Daoy (cell line): ENCODE results near the gene RAP1GAP. TPM values are rescaled to one million over a fixed set of nuclear protein-coding genes. Genes with fewer than 3 reads are reported as not detected.

Source experiments
- total RNA-seq: library from RNA; depleted of rRNA; stranded (reverse); fragments of >200 nt; shearing (Covaris generic); gene quantifications from 2 replicates; pipeline ENCODE4 v1.2.3, GENCODE V29; 2014; rRNA removed

RAP1GAP gene
- total RNA-seq, 1 experiment from 2014 or later, result 0.80 TPM

Other genes starting within 250 kb of the RAP1GAP start
- gene NBPF3, start 229.2 kb downstream of the RAP1GAP start, total RNA-seq, result 9.3 and 11.6 TPM in 2 replicates
- 1.4 and 2.7 TPM in 2 replicates for gene ALPL, start 159.9 kb downstream of the RAP1GAP start, total RNA-seq
- 28.6 and 29.2 TPM in 2 replicates for gene USP48, start 113.8 kb upstream of the RAP1GAP start, total RNA-seq
- gene LDLRAD2, start 142.9 kb upstream of the RAP1GAP start, total RNA-seq, result not detected in 2 replicates